NOMO-1 treated with DMSO at 0.1 percent for 48 hours (cell line): Measurements from ENCODE around the gene NAALAD2.
"Not testable (repeated sequence)": the region's sequence is repeated elsewhere in the genome, so short reads cannot be mapped to it uniquely, and the experiment has no call there.

Source experiments
- DNase-seq: peaks from one replicate; lab custom pipeline; 2025; ENCODE audit not compliant: unreplicated experiment; lab: John Stamatoyannopoulos, UW

The NAALAD2 gene

DNA sequence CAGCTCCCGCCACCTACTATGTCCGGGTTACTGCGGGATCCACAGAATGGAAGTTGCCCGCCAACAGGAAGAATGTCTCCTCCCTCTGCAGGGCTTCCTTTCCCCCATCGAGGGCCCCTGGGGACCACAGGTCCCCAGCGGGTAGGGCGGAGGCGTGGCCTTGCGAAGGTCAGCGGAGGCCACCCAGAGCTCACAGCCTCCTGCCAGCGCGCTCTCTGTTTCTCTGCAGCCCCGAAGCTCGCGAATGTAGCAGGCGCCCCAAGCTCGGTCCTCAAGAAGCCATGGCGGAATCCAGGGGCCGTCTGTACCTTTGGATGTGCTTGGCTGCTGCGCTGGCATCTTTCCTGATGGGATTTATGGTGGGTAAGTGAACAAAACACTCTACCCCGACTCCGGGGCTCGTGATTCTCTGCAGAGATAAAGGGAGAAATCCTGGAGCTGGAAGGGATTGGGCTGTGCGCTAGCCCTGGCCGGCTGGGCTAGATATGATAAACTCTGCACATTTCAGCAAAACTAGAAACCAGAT is at the start of gene NAALAD2:
Gene NAALAD2 (plus strand): TSS at position 186 of the 526 bp plus-strand sequence. CDS start 96 bp downstream, at position 282.
- no peak for DNase-seq

GRCh38 chr11:90085650-90086049 is 48.8 kb upstream of the NAALAD2 start, which contains the start of gene UBTFL1:
Gene UBTFL1 (plus strand): TSS chr11:90085950. CDS start chr11:90085950, 0 bp downstream.
- not testable (repeated sequence) for DNase-seq

GRCh38 chr11:90088731-90089130 is 45.7 kb upstream of the NAALAD2 start:
- DNase-seq = not testable (repeated sequence)

GRCh38 chr11:90095230-90095924 is 39.1 kb upstream of the NAALAD2 start:
- not testable (repeated sequence) for DNase-seq

GRCh38 chr11:90098261-90098660 is 36.2 kb upstream of the NAALAD2 start:
- DNase-seq = not testable (repeated sequence)

DNA sequence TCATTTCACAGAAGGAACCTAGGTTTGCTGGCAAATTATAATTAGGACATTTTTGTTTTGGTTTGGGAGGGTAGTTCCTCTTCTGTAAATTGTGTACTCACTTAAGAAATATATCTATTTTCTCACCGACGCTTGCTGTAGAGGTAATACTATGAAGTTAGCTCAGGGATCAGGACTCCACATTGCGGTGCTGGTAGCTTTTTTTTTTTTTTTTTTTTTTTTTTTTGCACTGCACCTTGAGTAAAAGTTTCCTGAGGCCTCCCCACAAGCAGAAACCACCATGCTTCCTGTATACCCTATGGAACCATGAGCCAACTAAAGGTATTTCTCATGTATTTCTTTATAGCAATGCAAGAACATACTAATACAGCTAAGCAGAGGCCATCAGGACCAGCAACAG is 34.0 kb upstream of the NAALAD2 start:
- peak; percentile 7 for DNase-seq

- DNase-seq = peak; percentile 17
Observed at GRCh38 chr11:90113541-90113940, 20.9 kb upstream of the NAALAD2 start.

DNA sequence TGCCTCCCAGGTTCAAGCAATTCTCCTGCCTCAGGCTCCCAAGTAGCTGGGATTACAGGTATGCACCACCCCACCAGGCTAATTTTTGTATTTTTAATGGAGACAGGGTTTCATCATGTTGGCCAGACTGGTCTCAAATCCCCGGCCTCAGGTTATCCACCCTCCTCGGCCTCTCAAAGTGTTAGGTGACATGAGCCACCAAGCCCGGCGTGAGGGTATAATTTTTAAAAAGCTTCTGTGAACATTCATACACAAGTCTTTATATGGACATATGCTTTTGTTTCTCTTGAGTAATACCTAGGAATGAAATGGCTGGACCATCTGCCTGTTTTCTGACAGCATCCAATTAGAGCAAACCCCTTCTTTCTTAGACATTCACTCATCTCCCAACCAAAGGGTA is 14.3 kb upstream of the NAALAD2 start:
- DNase-seq = no peak

- DNase-seq = no peak
Observed at GRCh38 chr11:90124371-90124770, 10.1 kb upstream of the NAALAD2 start.

- DNase-seq = no peak
Observed at GRCh38 chr11:90124946-90125345, 9.5 kb upstream of the NAALAD2 start.

- DNase-seq = no peak
Observed at GRCh38 chr11:90133560-90134477, 644 bp upstream of the NAALAD2 start.

DNA sequence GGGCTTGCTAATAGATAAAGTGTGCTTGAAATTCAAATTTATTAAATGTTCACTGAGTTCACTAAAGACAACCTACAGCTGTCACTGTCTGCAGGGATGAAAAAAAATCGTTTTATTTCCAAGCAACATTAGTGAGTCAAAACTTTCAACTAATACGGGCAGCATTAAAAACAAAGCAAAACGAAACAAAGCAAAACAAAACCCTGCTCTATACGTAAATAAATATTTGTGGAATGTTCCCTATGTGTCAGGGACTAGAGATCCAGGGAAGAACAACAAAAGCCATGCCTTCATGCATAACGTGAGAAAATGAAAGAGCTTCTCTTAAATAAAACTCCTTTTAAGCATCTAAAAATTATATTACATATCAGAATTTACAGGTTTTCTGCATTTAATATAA is 553 bp downstream of the NAALAD2 start:
- no peak for DNase-seq

- DNase-seq = no peak
Observed at GRCh38 chr11:90148900-90149299, 14.4 kb downstream of the NAALAD2 start.

DNA sequence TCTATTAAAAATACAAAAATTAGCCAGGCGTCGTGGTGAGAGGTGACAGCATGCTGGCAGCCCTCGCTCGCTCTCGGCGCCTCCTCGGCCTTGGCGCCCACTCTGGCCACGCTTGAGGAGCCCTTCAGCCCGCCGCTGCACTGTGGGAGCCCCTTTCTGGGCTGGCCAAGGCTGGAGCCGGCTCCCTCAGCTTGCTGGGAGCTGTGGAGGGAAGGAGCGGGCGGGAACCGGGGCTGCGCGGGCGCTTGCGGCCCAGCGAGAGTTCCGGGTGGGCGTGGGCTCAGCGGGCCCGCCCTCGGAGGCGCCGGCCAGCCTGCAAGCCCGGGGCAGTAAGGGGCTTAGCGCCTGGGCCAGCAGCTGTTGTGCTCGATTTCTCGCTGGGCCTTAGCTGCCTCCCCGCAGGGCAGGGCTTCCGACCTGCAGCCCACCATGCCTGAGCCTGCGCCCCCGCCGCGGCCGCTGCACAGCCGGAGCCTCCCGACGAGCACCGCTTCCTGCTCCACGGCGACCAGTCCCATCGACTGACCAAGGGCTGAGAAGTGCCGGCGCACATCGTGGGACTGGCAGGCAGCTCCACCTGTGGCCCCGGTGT is 32.6 kb downstream of the NAALAD2 start:
- not testable (repeated sequence) for DNase-seq

DNA sequence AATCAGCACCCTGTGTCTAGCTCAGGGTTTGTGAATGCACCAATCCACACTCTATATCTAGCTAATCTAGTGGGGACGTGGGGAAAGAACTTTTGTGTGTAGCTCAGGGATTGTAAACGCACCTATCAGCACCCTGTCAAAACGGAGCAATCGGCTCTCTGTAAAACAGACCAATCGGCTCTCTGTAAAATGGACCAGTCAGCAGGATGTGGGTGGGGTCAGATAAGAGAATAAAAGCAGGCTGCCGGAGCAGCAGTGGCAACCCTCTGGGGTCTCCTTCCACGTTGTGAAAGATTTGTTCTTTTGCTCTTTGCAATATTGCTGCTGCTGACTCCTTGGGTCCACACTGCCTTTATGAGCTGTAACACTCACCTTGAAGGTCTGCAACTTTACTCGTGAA is 33.2 kb downstream of the NAALAD2 start:
- DNase-seq = not testable (repeated sequence)

DNA sequence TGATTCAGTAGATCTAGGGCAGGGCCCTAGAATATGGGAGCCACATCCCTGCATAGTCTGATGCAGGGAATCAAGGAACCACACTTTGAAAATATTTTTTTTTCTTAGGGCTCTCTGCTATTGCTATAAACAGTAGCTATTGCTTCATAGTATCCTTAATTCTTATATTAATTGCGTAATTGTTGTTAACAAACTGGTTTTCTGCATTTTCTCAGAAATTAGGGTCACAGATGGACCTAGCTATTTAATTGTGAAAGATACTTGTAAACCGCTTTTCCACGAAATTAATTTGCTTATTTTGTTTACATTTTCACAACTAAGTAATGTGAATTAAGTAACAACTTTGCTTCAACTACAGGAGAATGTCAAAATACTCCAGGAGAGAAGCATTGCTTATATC is 34.1 kb downstream of the NAALAD2 start:
- no peak for DNase-seq

- no peak for DNase-seq
Observed at GRCh38 chr11:90171359-90171758, 36.9 kb downstream of the NAALAD2 start.

DNA sequence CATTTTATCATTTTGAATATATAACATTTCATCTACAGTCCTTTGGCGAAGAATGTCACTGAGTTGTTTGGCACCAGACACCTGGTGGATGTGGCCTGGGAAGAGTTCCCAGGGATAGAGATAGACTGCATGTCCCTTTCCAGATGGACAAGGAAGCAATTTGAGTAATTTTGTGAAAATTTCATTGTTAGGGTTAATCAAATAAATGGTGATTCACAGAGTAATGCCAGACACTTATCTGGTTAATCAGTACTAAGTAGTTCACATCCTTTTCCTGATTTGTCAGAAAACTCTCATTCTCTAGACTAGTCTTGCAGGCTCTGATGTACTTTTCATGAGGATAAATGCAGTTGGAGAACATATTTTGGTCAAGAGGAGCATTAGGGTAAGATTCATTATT is 41.6 kb downstream of the NAALAD2 start:
- no peak for DNase-seq

DNA sequence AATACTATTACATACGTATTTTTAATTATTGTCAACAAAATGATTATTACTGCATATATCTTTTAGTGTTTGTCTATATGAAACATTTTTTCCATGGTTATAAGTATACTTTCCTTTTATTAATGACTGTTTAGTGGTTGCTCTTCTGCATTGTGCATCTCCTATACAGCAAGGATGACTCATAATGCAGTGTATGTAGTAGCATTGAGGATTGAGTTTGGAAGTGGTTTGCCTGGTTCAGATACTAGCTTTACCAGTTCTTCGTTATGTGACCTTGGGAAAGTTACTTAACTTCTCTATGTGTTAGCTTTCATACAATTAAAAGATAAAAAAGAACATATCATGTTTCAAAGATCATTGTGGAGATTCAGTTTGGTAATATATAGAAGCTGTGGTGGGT is 44.3 kb downstream of the NAALAD2 start:
- DNase-seq = no peak

DNA sequence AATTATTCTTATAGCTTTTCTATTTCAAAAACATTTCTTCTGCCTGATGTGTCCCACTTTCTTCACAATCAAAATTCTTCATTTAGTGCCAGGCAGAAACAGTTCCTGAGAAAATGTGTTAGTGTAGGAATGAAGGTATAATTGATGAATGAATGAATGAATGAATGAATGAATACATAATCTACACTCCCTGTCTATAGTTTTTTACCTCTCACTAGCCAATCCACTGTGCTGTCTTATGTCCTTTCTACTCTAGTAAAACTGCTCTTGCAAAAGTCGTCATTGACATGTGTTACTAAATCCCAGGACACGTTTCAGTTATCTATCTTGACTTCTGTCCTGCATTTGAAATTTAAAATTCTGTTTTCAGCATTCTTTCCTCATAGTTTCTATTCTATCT is 45.5 kb downstream of the NAALAD2 start:
- no peak for DNase-seq

GRCh38 chr11:90187839-90188238 is 53.4 kb downstream of the NAALAD2 start:
- no peak for DNase-seq
